ENCODE measurements around the gene CLCNKB.
A peak's percentile ranks its signal among the peaks of the same experiment; 100 is the strongest.

Gene CLCNKB

DNA sequence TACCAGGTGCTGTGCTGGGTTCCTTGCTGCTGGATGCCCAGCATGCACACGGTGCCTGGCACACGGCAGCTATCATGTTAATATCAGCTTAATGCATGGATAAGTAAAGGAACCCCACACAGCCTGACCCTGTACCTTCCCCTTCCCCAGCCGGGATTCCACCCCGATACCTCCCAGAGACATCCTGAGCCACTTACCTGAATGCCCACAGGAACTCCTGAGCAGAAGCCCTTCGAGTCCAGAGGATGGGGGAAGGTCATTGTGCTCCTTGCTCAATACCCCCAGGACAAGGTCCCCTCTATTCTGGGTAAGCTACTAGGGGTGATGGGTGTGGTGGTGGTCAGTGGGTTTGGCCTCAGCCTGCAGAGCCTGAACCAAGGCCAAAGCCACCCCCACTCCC is 28.5 kb downstream of the CLCNKB start:
- Mint-ChIP-seq H3K4me3 (peak overlapping the region; percentile 30 to 58 (median 51)), H3K4me1 (peaks cover 17% of the 10 kb centered on the region), H3K9me3 (peaks cover 3% of the 10 kb centered on the region), H3K27ac (peak overlapping the region in 2 of 3 experiments; percentile 40 to 66), H3K36me3 (ENCODE audit: low read depth) (no peaks in the 10 kb centered on the region), H3K27me3 (ENCODE audit: low read depth) (peaks cover 30% of the 10 kb centered on the region)
- TF ChIP-seq, protein P1, sequence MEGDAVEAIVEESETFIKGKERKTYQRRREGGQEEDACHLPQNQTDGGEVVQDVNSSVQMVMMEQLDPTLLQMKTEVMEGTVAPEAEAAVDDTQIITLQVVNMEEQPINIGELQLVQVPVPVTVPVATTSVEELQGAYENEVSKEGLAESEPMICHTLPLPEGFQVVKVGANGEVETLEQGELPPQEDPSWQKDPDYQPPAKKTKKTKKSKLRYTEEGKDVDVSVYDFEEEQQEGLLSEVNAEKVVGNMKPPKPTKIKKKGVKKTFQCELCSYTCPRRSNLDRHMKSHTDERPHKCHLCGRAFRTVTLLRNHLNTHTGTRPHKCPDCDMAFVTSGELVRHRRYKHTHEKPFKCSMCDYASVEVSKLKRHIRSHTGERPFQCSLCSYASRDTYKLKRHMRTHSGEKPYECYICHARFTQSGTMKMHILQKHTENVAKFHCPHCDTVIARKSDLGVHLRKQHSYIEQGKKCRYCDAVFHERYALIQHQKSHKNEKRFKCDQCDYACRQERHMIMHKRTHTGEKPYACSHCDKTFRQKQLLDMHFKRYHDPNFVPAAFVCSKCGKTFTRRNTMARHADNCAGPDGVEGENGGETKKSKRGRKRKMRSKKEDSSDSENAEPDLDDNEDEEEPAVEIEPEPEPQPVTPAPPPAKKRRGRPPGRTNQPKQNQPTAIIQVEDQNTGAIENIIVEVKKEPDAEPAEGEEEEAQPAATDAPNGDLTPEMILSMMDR (IDR thresholded peaks at IDR 0.05; ENCODE audit: unreplicated experiment in 3 of 3), result no peak

DNA sequence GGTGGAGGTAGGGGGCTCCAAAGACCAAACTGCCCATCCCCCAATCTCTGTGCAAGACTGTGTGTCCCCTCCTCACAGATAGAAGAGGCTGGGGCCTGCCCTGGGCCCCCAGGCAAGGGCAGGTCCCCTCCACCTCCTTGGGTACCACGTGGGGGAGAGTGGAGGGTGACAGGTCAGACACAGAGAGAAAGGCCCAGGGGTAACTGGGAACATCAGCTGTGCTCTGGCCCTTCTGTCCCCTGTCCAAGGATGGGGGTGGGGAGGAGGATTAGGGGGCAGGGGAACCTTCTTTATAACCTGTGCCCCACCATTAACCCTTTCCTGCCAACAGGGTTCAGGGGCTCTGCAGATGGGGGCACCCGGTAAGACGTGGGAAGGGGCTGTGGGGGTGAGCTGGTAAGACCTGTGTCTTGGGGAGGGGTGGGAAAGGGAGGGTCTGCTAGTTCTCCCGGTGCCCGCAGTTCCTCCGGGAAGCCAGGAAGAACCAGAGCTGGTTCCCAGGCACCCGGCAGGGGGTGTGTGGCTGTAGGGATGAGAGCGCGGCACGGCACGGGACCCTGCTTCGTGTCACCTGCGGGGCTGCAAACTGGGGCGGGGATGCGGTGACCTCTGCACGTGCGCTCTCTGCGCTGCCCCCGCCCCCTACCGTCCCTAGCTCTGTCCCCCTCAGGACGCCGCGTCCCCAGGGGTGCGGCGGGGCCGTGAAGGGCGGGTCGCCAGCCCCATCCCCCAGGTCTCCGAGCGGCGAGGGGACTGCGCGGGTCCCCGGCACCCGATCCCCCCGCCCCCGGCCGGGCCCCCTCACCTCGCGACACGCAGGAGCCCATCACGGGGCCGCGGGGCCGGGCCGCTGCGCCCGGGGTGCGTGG is 29.3 kb downstream of the CLCNKB start:
- H3K4me1 Mint-ChIP-seq, result peaks cover 23% of the 10 kb centered on the region
- H3K4me3 Mint-ChIP-seq, result peak overlapping the region in 2 of 3 experiments; percentile 61 to 66
- peaks cover 3% of the 10 kb centered on the region for H3K9me3 Mint-ChIP-seq
- no peaks in the 10 kb centered on the region for H3K36me3 Mint-ChIP-seq (ENCODE audit: low read depth)
- TF ChIP-seq, protein P1 (IDR thresholded peaks at IDR 0.05; ENCODE audit: unreplicated experiment in 3 of 3), result peak in 2 of 3 experiments; percentile 2 to 12
- peaks cover 28% of the 10 kb centered on the region for H3K27me3 Mint-ChIP-seq (ENCODE audit: low read depth)
- no peak overlapping the region for H3K27ac Mint-ChIP-seq

DNA sequence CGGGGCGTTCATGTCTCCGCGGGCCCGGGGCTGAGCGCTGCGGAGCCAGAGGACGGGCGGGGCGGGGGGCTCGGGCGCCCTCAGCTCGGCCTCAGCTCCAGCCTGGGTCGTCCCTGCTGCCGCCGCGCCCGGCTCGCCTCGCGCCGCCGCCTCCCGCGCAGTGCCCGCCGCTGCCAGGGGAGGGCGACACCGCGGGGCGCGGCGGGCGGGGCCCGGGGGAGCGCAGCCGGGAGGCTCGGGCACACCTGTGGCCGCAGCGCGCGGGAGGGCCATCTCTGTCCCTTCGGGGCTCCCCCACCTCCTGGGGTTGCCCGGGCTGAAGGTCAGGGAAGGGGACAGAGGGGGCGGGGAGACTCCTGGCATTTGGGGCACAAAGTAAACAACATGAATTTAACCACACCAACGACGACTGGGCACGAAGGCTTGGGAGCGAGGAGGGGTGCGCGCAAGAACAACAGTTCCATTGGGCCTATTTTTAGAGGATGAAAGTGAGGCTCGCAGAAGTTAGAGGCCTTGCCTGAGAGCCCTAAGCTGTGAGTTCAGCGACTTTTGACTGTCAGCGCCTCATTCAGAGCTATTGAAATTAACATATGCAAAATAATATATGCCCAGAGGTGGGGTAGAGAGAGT is 30.0 kb downstream of the CLCNKB start, which contains the start of gene FAM131C:
FAM131C (minus strand) TSS at position 162 of the 630 bp plus-strand sequence. CDS start 209 bp downstream, outside the sequence.
- peaks cover 3% of the 10 kb centered on the region for H3K9me3 Mint-ChIP-seq
- H3K36me3 Mint-ChIP-seq (ENCODE audit: low read depth), result no peaks in the 10 kb centered on the region
- H3K4me3 Mint-ChIP-seq, result peak within 1 kb of the TSS; percentile 76 to 81 (median 80)
- H3K27me3 Mint-ChIP-seq (ENCODE audit: low read depth), result peaks cover 27% of the 10 kb centered on the region
- peaks cover 23% of the 10 kb centered on the region for H3K4me1 Mint-ChIP-seq
- TF ChIP-seq, protein P1 (IDR thresholded peaks at IDR 0.05; ENCODE audit: unreplicated experiment in 3 of 3), result peak in 2 of 3 experiments; percentile 24 to 45
- peak within 1 kb of the TSS; percentile 14 to 55 (median 46) for H3K27ac Mint-ChIP-seq

DNA sequence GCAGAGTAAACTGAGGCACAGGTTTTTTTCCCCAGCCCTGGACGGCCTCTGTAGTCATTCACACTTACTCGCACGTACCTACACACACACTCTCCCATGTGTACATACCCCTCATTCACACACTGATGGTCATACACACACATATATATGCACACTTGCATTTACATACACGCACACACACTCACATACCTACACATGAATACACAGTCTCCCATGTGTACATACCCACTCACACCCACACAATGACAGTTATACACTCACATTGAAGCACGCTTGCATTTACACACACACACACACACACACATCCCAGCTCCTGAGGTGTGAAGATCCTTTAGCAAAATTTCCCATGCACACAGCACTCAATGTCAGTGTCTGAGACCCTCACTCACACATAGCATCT is 30.6 kb downstream of the CLCNKB start:
- H3K9me3 Mint-ChIP-seq, result peaks cover 3% of the 10 kb centered on the region
- H3K36me3 Mint-ChIP-seq (ENCODE audit: low read depth), result no peaks in the 10 kb centered on the region
- H3K27me3 Mint-ChIP-seq (ENCODE audit: low read depth), result peaks cover 30% of the 10 kb centered on the region
- peaks cover 29% of the 10 kb centered on the region for H3K4me1 Mint-ChIP-seq
- H3K4me3 Mint-ChIP-seq, result peak overlapping the region; percentile 76 to 81 (median 80)
- TF ChIP-seq, protein P1 (IDR thresholded peaks at IDR 0.05; ENCODE audit: unreplicated experiment in 3 of 3), result no peak
- peak overlapping the region; percentile 14 to 55 (median 46) for H3K27ac Mint-ChIP-seq

DNA sequence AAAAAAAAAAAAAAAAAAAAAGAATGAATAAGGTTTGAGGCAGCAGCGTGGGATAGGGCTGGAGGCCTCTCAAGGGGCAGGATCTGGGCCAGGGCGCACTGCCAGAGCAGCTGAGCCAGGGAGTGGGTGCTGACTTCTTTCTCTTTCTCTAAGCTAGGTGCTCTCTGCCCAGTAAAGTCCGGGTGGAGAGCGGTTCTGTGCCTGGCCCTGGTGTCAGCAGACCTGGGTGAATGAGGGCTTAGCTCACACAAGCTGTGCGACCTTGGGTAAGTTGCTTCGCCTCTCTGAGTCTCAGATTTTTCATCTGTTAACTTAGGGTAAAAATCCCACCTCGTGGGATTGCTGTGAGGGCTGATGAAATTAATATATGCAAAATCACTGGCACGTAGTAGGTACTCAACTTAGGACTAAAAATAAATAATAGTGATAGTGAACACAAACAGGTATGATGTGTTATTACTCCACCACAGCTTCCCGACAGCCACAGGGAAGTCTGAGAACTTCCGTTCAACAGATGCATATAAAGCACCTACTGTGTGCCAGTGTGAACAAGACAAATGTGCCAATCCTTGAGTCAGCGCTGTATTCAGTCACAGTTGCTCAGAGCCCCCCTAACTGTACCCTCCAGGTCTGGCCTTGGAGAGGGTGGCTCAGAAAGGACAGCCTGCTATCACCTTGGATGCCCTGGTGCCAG is 31.9 kb downstream of the CLCNKB start:
- Mint-ChIP-seq H3K4me1 (peaks cover 29% of the 10 kb centered on the region), H3K27me3 (ENCODE audit: low read depth) (peaks cover 25% of the 10 kb centered on the region)

More for the DNA sequence above, 31.9 kb downstream of the CLCNKB start:
- Mint-ChIP-seq H3K9me3 (peaks cover 3% of the 10 kb centered on the region), H3K4me3 (peak overlapping the region in 2 of 3 experiments; percentile 31 to 57), H3K27ac (no peak overlapping the region), H3K36me3 (ENCODE audit: low read depth) (no peaks in the 10 kb centered on the region)
- TF ChIP-seq, protein P1 (IDR thresholded peaks at IDR 0.05; ENCODE audit: unreplicated experiment in 3 of 3), result no peak
